ENCODE results near the gene AWAT1. TPM values are rescaled to one million over a fixed set of nuclear protein-coding genes. Genes with fewer than 3 reads are reported as not detected.
"Not testable (repeated sequence)": the region's sequence is repeated elsewhere in the genome, so short reads cannot be mapped to it uniquely, and the experiment has no call there.

The AWAT1 gene
- not detected for polyA plus RNA-seq (2013, experiment 1 of 2)
- polyA plus RNA-seq (2013, experiment 2 of 2) = not detected

- no peak within 1 kb of the TSS for H3K9ac ChIP-seq (ENCODE audit: low read depth, low read length)
- no peaks in the 10 kb centered on the region for H3K4me1 ChIP-seq (ENCODE audit: insufficient read depth, low read length)
- 86% methylated on average over 2 of the region's 3 CpGs for WGBS
- no peaks in the 10 kb centered on the region for H3K9me3 ChIP-seq (ENCODE audit: insufficient read depth, low read depth, low read length)
- H3K27me3 ChIP-seq (ENCODE audit: insufficient read depth, low read length) = no peaks in the 10 kb centered on the region
- no peak within 1 kb of the TSS for H3K4me3 ChIP-seq (ENCODE audit: low read length)
- no peak within 1 kb of the TSS for H3K27ac ChIP-seq (ENCODE audit: low read depth, low read length)
- H3K36me3 ChIP-seq (ENCODE audit: insufficient read depth, low read length) = no peaks in the 10 kb centered on the region
Measured at GRCh38 chrX:70234355-70234754, at the start of gene AWAT1. Gene AWAT1, plus strand, starts transcription at chrX:70234655. Its CDS starts 41 bp downstream, at chrX:70234696.

GRCh38 chrX:70190225-70190624, 44.2 kb upstream of the AWAT1 start:
- no peaks in the 10 kb centered on the region for H3K9me3 ChIP-seq (ENCODE audit: insufficient read depth, low read depth, low read length)
- no peaks in the 10 kb centered on the region for H3K36me3 ChIP-seq (ENCODE audit: insufficient read depth, low read length)
- H3K4me1 ChIP-seq (ENCODE audit: insufficient read depth, low read length) = no peaks in the 10 kb centered on the region
- no peaks in the 10 kb centered on the region for H3K27me3 ChIP-seq (ENCODE audit: insufficient read depth, low read length)
- no peak overlapping the region for H3K27ac ChIP-seq (ENCODE audit: low read depth, low read length)
- H3K9ac ChIP-seq (ENCODE audit: low read depth, low read length) = no peak overlapping the region
- no peak overlapping the region for H3K4me3 ChIP-seq (ENCODE audit: low read length)

- Histone ChIP-seq H3K27ac (ENCODE audit: low read depth, low read length) (no peak overlapping the region), H3K4me1 (ENCODE audit: insufficient read depth, low read length) (no peaks in the 10 kb centered on the region), H3K36me3 (ENCODE audit: insufficient read depth, low read length) (no peaks in the 10 kb centered on the region), H3K27me3 (ENCODE audit: insufficient read depth, low read length) (no peaks in the 10 kb centered on the region), H3K9ac (ENCODE audit: low read depth, low read length) (no peak overlapping the region), H3K4me3 (ENCODE audit: low read length) (no peak overlapping the region), H3K9me3 (ENCODE audit: insufficient read depth, low read depth, low read length) (no peaks in the 10 kb centered on the region)
- WGBS = 20% methylated on average over 9 of the region's 12 CpGs
Measured at GRCh38 chrX:70196961-70197720, 37.3 kb upstream of the AWAT1 start.

GRCh38 chrX:70201732-70202131, 32.7 kb upstream of the AWAT1 start:
- no peak overlapping the region for H3K9ac ChIP-seq (ENCODE audit: low read depth, low read length)
- no peaks in the 10 kb centered on the region for H3K4me1 ChIP-seq (ENCODE audit: insufficient read depth, low read length)
- H3K27me3 ChIP-seq (ENCODE audit: insufficient read depth, low read length) = no peaks in the 10 kb centered on the region
- H3K9me3 ChIP-seq (ENCODE audit: insufficient read depth, low read depth, low read length) = no peaks in the 10 kb centered on the region
- WGBS = 97% methylated on average over 3 of the region's 5 CpGs
- H3K27ac ChIP-seq (ENCODE audit: low read depth, low read length) = no peak overlapping the region
- H3K4me3 ChIP-seq (ENCODE audit: low read length) = no peak overlapping the region
- no peaks in the 10 kb centered on the region for H3K36me3 ChIP-seq (ENCODE audit: insufficient read depth, low read length)

GRCh38 chrX:70208479-70208878, 26.0 kb upstream of the AWAT1 start:
- Histone ChIP-seq H3K9me3 (ENCODE audit: insufficient read depth, low read depth, low read length) (no peaks in the 10 kb centered on the region), H3K9ac (ENCODE audit: low read depth, low read length) (no peak overlapping the region), H3K36me3 (ENCODE audit: insufficient read depth, low read length) (no peaks in the 10 kb centered on the region), H3K4me3 (ENCODE audit: low read length) (no peak overlapping the region), H3K27me3 (ENCODE audit: insufficient read depth, low read length) (no peaks in the 10 kb centered on the region), H3K4me1 (ENCODE audit: insufficient read depth, low read length) (no peaks in the 10 kb centered on the region), H3K27ac (ENCODE audit: low read depth, low read length) (no peak overlapping the region)

- H3K36me3 ChIP-seq (ENCODE audit: insufficient read depth, low read length); H3K27ac ChIP-seq (ENCODE audit: low read depth, low read length); H3K4me1 ChIP-seq (ENCODE audit: insufficient read depth, low read length); H3K9ac ChIP-seq (ENCODE audit: low read depth, low read length); H3K4me3 ChIP-seq (ENCODE audit: low read length); H3K27me3 ChIP-seq (ENCODE audit: insufficient read depth, low read length); H3K9me3 ChIP-seq (ENCODE audit: insufficient read depth, low read depth, low read length): not testable (repeated sequence)
- 80% methylated on average over 2 of the region's 6 CpGs for whole genome bisulfite sequencing
Measured at GRCh38 chrX:70209570-70209969, 24.9 kb upstream of the AWAT1 start.

GRCh38 chrX:70219938-70220764, 14.3 kb upstream of the AWAT1 start:
- no peaks in the 10 kb centered on the region for H3K27me3 ChIP-seq (ENCODE audit: insufficient read depth, low read length)
- no peak overlapping the region for H3K4me3 ChIP-seq (ENCODE audit: low read length)
- H3K36me3 ChIP-seq (ENCODE audit: insufficient read depth, low read length) = no peaks in the 10 kb centered on the region
- H3K9me3 ChIP-seq (ENCODE audit: insufficient read depth, low read depth, low read length) = no peaks in the 10 kb centered on the region
- no peaks in the 10 kb centered on the region for H3K4me1 ChIP-seq (ENCODE audit: insufficient read depth, low read length)
- 84% methylated on average over 5 of the region's 5 CpGs for WGBS
- no peak overlapping the region for H3K27ac ChIP-seq (ENCODE audit: low read depth, low read length)
- H3K9ac ChIP-seq (ENCODE audit: low read depth, low read length) = no peak overlapping the region

- no peak overlapping the region for H3K4me3 ChIP-seq (ENCODE audit: low read length)
- no peaks in the 10 kb centered on the region for H3K27me3 ChIP-seq (ENCODE audit: insufficient read depth, low read length)
- H3K9me3 ChIP-seq (ENCODE audit: insufficient read depth, low read depth, low read length) = no peaks in the 10 kb centered on the region
- no peaks in the 10 kb centered on the region for H3K4me1 ChIP-seq (ENCODE audit: insufficient read depth, low read length)
- no peak overlapping the region for H3K9ac ChIP-seq (ENCODE audit: low read depth, low read length)
- no peak overlapping the region for H3K27ac ChIP-seq (ENCODE audit: low read depth, low read length)
- no peaks in the 10 kb centered on the region for H3K36me3 ChIP-seq (ENCODE audit: insufficient read depth, low read length)
Measured at GRCh38 chrX:70226048-70226447, 8.4 kb upstream of the AWAT1 start.

- H3K4me1 ChIP-seq (ENCODE audit: insufficient read depth, low read length) = no peaks in the 10 kb centered on the region
- no CpG with 5 or more reads among the region's 2 CpGs for WGBS
- H3K27me3 ChIP-seq (ENCODE audit: insufficient read depth, low read length) = no peaks in the 10 kb centered on the region
- no peak overlapping the region for H3K27ac ChIP-seq (ENCODE audit: low read depth, low read length)
- no peak overlapping the region for H3K4me3 ChIP-seq (ENCODE audit: low read length)
- no peaks in the 10 kb centered on the region for H3K9me3 ChIP-seq (ENCODE audit: insufficient read depth, low read depth, low read length)
- H3K9ac ChIP-seq (ENCODE audit: low read depth, low read length) = no peak overlapping the region
- no peaks in the 10 kb centered on the region for H3K36me3 ChIP-seq (ENCODE audit: insufficient read depth, low read length)
Measured at GRCh38 chrX:70226687-70227086, 7.8 kb upstream of the AWAT1 start.

- H3K36me3 ChIP-seq (ENCODE audit: insufficient read depth, low read length) = no peaks in the 10 kb centered on the region
- H3K27me3 ChIP-seq (ENCODE audit: insufficient read depth, low read length) = no peaks in the 10 kb centered on the region
- WGBS = 94% methylated on average over 4 of the region's 4 CpGs
- no peaks in the 10 kb centered on the region for H3K9me3 ChIP-seq (ENCODE audit: insufficient read depth, low read depth, low read length)
- no peak overlapping the region for H3K4me3 ChIP-seq (ENCODE audit: low read length)
- no peak overlapping the region for H3K9ac ChIP-seq (ENCODE audit: low read depth, low read length)
- H3K4me1 ChIP-seq (ENCODE audit: insufficient read depth, low read length) = no peaks in the 10 kb centered on the region
- H3K27ac ChIP-seq (ENCODE audit: low read depth, low read length) = no peak overlapping the region
Measured at GRCh38 chrX:70231666-70232065, 2.8 kb upstream of the AWAT1 start.

- H3K36me3 ChIP-seq (ENCODE audit: insufficient read depth, low read length) = no peaks in the 10 kb centered on the region
- no peaks in the 10 kb centered on the region for H3K4me1 ChIP-seq (ENCODE audit: insufficient read depth, low read length)
- no peaks in the 10 kb centered on the region for H3K9me3 ChIP-seq (ENCODE audit: insufficient read depth, low read depth, low read length)
- no peak overlapping the region for H3K4me3 ChIP-seq (ENCODE audit: low read length)
- WGBS = 82% methylated on average over 1 of the region's 1 CpG
- no peak overlapping the region for H3K9ac ChIP-seq (ENCODE audit: low read depth, low read length)
- H3K27ac ChIP-seq (ENCODE audit: low read depth, low read length) = no peak overlapping the region
- H3K27me3 ChIP-seq (ENCODE audit: insufficient read depth, low read length) = no peaks in the 10 kb centered on the region
Measured at GRCh38 chrX:70240751-70241150, 6.3 kb downstream of the AWAT1 start.
